ENCODE data around the gene IL21.

Gene IL21

GRCh38 chr4:122632396-122633143, 11.7 kb upstream of the IL21 start:
- DNase-seq, result no peak

GRCh38 chr4:122625156-122625555, 4.3 kb upstream of the IL21 start:
- DNase-seq, result no peak

GRCh38 chr4:122624205-122624604, 3.3 kb upstream of the IL21 start:
- no peak for DNase-seq

GRCh38 chr4:122623637-122624166, 2.8 kb upstream of the IL21 start:
- no peak for DNase-seq

- DNase-seq, result no peak
Measured at GRCh38 chr4:122622400-122622799, 1.5 kb upstream of the IL21 start.

GRCh38 chr4:122619611-122620010, 1.3 kb downstream of the IL21 start:
- DNase-seq, result no peak

GRCh38 chr4:122617597-122618593, 3.0 kb downstream of the IL21 start:
- DNase-seq, result no peak

GRCh38 chr4:122616915-122617596, 3.8 kb downstream of the IL21 start:
- DNase-seq, result no peak

GRCh38 chr4:122614621-122615020, 6.2 kb downstream of the IL21 start:
- DNase-seq, result no peak

- DNase-seq, result no peak
Measured at GRCh38 chr4:122612540-122612939, 8.3 kb downstream of the IL21 start.

- no peak for DNase-seq
Measured at GRCh38 chr4:122606364-122607043, 14.4 kb downstream of the IL21 start.

- DNase-seq, result no peak
Measured at GRCh38 chr4:122604146-122604545, 16.7 kb downstream of the IL21 start.

GRCh38 chr4:122603156-122603574, 17.7 kb downstream of the IL21 start:
- no peak for DNase-seq

- no peak for DNase-seq
Measured at GRCh38 chr4:122602277-122603142, 18.4 kb downstream of the IL21 start.

GRCh38 chr4:122591196-122591595, 29.7 kb downstream of the IL21 start:
- no peak for DNase-seq

- DNase-seq, result no peak
Measured at GRCh38 chr4:122588453-122589238, 32.2 kb downstream of the IL21 start.

- no peak for DNase-seq
Measured at GRCh38 chr4:122584519-122584918, 36.3 kb downstream of the IL21 start.

- no peak for DNase-seq
Measured at GRCh38 chr4:122583906-122584305, 37.0 kb downstream of the IL21 start.

GRCh38 chr4:122577808-122578781, 42.8 kb downstream of the IL21 start:
- no peak for DNase-seq
